AG04449 (cell line): ENCODE results near the gene SPCS1.

Experiments
- CTCF ChIA-PET: fragments of 350-600 bp; formaldehyde crosslinking; extraction: SDS; loops from one replicate; lab custom pipeline; 2021; ENCODE audit warnings: antibody characterized with exemption; lab: Yijun Ruan, JAX
- POLR2A ChIA-PET: fragments of 400-600, 350-600 bp; formaldehyde crosslinking; extraction: SDS; loops from one replicate; lab custom pipeline; 2020; ENCODE audit warnings: antibody characterized with exemption, inconsistent platforms; lab: Yijun Ruan, JAX
- DNase-seq: peaks from one replicate; pipeline ENCODE4 v3.0.0-alpha.2; 2010; ENCODE audit warnings: low read depth, low spot score
- H3K4me3 ChIP-seq: 2 replicates; pipeline ENCODE4 v1.5.1; 2011; ENCODE audit warnings: low read depth, mild to moderate bottlenecking, control low read depth, low read length
- TF ChIP-seq, protein P1 (sequence below): IDR thresholded peaks from one replicate; pipeline ENCODE4 v1.5.1; 2011; ENCODE audit warnings: mild to moderate bottlenecking, moderate library complexity, low read length, control low read depth, inconsistent platforms; ENCODE audit not compliant: insufficient read depth; ENCODE audit errors: missing control alignments

Gene SPCS1

DNA sequence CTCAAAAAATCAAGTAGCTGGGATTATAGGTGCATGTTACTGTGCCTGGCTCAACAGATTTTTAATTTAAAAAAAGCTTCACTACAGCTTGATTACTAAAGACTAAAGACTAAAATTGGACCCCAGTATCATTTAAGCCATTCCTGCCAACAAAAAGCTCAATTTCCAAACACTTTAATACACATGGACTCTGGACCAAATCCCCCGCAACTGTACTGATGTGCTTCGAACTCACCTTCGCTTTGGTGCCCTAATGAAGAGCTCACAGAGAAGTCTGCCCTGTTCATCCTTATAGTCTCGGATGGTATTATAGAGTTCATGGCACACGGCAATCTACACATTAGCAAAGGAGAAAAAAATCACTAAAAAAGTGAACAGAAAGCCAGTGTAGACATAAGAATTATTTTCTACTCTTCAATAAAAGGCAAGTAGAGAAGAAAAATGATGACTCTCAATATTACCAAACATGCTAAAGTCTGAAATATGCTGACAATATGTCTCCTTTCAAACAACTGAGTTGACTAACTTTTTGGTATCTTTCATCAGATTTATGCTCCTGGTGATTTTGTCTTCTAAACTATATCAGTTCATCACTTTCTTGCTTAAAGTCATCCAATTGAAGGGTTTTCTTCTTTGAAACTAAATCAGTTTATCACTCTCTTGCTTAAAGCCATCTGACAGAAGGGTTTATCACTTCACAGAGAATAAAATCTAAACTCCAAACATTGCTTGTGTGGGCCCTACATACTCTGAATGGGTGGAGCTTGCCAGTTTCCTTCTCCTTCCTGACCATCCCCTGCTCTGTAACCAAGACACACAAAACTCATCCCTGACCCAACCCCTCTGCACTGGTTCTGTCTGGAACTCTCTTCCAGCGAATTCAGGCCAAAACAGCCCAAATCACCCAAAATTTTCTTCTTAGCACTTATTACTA, 27.4 kb upstream of the SPCS1 start:
- ChIA-PET CTCF (interaction anchor here (0.9 to 1.5 kb wide), 3 partner anchors 231 to 251 kb away, joined by 3 to 4 read pairs (median 4); no protein-coding TSS in a partner anchor), POLR2A (no interaction called here)
- TF ChIP-seq, protein P1, sequence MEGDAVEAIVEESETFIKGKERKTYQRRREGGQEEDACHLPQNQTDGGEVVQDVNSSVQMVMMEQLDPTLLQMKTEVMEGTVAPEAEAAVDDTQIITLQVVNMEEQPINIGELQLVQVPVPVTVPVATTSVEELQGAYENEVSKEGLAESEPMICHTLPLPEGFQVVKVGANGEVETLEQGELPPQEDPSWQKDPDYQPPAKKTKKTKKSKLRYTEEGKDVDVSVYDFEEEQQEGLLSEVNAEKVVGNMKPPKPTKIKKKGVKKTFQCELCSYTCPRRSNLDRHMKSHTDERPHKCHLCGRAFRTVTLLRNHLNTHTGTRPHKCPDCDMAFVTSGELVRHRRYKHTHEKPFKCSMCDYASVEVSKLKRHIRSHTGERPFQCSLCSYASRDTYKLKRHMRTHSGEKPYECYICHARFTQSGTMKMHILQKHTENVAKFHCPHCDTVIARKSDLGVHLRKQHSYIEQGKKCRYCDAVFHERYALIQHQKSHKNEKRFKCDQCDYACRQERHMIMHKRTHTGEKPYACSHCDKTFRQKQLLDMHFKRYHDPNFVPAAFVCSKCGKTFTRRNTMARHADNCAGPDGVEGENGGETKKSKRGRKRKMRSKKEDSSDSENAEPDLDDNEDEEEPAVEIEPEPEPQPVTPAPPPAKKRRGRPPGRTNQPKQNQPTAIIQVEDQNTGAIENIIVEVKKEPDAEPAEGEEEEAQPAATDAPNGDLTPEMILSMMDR = no peak
- DNase-seq = no peak
- H3K4me3 ChIP-seq = no peak overlapping the region

DNA sequence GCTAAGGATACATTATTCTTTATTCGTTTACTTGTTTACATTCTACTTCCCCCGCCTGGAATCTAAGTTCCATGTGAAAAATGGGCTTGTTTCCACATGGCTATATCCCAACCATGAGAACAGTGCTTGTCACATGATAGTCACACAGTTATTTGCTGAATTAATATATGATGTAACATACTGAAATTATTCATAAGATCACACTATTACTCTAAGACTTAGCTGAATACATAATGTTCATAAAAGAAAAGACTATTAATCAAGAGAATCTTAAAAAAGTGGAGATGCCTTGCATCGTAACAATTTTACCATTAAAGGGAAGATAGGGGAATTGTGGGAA, 26.7 kb upstream of the SPCS1 start:
- no peak overlapping the region for H3K4me3 ChIP-seq
- DNase-seq = no peak
- CTCF ChIA-PET = interaction anchor here (1.3 to 1.5 kb wide), 2 partner anchors 232 to 251 kb away, joined by 3 to 4 read pairs; no protein-coding TSS in a partner anchor
- POLR2A ChIA-PET = no interaction called here
- TF ChIP-seq, protein P1 = no peak

DNA sequence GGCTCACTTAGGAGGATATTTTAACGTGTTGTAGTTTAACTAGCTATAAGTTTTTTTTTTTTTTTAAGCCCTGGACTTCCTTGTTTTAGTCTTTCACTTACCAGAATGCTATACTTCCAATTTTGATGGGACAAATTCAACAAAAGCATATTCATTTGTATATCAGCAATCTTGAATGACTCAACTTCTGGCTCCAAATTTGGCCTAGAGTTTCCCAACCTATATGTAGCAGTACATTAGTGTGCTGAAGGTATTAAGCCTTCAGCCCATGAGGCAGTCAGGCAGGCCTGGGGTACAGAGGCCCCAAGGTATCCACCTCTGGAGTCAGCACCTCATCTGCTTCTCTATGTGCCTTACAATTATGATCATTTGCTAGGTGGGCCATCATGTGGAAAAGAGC, 26.1 kb upstream of the SPCS1 start:
- TF ChIP-seq, protein P1 = no peak
- no peak for DNase-seq
- CTCF ChIA-PET = interaction anchor here (1.3 kb wide), 1 partner anchor 252 kb away, joined by 4 read pairs; no protein-coding TSS in a partner anchor
- POLR2A ChIA-PET = no interaction called here
- no peak overlapping the region for H3K4me3 ChIP-seq

DNA sequence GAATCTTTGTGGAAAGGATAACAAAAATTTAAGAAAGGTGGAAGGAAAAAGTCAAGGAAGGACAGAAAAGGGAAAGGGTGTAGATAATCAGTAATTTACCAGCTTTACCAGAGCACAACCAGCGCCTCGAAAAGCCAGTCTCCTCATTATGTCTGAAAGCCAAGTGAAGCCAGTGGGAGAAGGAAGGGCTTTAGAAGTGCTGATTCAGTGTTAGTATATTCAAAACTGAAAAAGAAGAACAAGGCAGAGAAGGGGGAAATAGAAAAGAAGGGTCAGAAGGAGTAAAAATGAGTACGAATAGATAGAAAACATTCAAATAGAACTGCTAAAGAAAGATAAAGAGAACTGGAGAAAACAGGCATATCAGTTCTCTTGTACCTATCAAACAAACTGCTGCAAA, 24.3 kb upstream of the SPCS1 start:
- POLR2A ChIA-PET = interaction anchor here (0.7 kb wide), 1 partner anchor 10 kb away, joined by 3 read pairs; no protein-coding TSS in a partner anchor

DNA sequence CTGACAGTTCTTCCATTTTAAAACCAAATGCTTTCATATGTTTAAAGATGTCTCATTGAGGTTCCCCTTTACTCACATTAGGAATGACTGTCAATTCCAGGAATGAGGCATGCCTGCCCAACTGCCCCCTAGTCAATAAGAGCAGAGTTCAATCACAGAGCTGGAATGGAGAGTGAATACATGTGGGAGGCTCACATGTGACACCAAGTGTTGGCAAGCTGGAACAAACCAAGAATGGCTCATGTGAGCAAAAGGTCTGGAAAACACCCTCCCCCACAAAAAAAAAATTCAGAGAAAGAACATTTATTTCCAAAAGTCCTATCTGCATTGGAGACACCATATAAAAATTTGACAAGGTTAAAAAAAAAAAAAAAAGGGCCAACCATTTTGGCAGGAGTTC, 23.9 kb upstream of the SPCS1 start:
- peak; percentile 37 for DNase-seq
- ChIA-PET CTCF (interaction anchor here (0.7 to 1.8 kb wide), 5 partner anchors 30 to 270 kb away, joined by 3 to 11 read pairs (median 3); no protein-coding TSS in a partner anchor), POLR2A (no interaction called here)
- no peak overlapping the region for H3K4me3 ChIP-seq
- TF ChIP-seq, protein P1 = peak; percentile 18

More for the DNA sequence above, 24.3 kb upstream of the SPCS1 start:
- CTCF ChIA-PET = interaction anchor here (1.1 to 1.8 kb wide), 4 partner anchors 10 to 253 kb away, joined by 3 to 11 read pairs (median 5); no protein-coding TSS in a partner anchor
- TF ChIP-seq, protein P1 = no peak
- DNase-seq = no peak
- H3K4me3 ChIP-seq = no peak overlapping the region

DNA sequence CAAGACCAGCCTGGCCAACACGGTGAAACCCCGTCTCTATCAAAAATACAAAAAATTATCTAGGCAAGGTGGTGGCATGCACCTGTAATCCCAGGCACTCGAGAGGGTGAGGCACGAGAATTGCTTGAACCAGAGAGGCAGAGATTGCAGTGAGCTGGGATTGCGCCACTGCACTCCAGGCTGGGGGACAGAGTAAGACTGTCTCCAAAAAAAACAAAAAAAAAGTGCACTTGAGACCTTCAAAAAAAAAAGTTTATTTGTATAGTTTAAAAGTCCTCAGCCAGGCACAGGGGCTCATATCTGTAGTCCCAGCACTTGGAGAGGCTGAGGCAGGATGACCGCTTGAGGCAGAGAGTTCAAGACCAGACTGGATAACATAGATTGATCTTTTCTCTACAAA, 22.3 kb upstream of the SPCS1 start:
- H3K4me3 ChIP-seq = no peak overlapping the region
- CTCF ChIA-PET = no interaction called here
- DNase-seq = no peak
- TF ChIP-seq, protein P1 = no peak
- POLR2A ChIA-PET = no interaction called here
